Gastrocnemius medialis (tissue), 4 donors: ENCODE results near the gene SRP54.

Experiments used
- CTCF ChIP-seq, 5 experiments: fragments of 450-650 bp in 3 of 5; fragments of 200-600 bp in 2 of 5; sonication (generic) in 2 of 5; IDR thresholded peaks in 4 of 5; conservative IDR thresholded peaks in 1 of 5; 1 replicate in 4 of 5; 2 replicates in 1 of 5; pipeline ENCODE4 v1.5.1; 2016 to 2019; ENCODE audit warnings: antibody characterized with exemption in 5 of 5, mild to moderate bottlenecking in 3 of 5, moderate library complexity in 3 of 5
- POLR2A ChIP-seq, 2 donors: fragments of 450-650 bp; IDR thresholded peaks; one replicate each; pipeline ENCODE4 v1.6.1; 2017; ENCODE audit warnings: antibody characterized with exemption in 2 of 2, mild to moderate bottlenecking in 2 of 2, moderate library complexity in 2 of 2

GRCh38 chr14:34983148-34983760, 462 bp downstream of the SRP54 start:
- TF ChIP-seq CTCF (IDR thresholded peaks at IDR 0.05 in 4 of 5, conservative IDR thresholded peaks at IDR 0.05 in 1 of 5) (no peak), POLR2A (IDR thresholded peaks at IDR 0.05) (no peak)
